ENCODE results near the gene JPH3. TPM values are rescaled to one million over a fixed set of nuclear protein-coding genes. Genes with fewer than 3 reads are reported as not detected.

JPH3 gene
- total RNA-seq, 1 donor from 2014 or later = 0.22 TPM

GRCh38 chr16:87740441-87740840 is 138.1 kb downstream of the JPH3 start:
- intact Hi-C loops (cut with DNase I) = no loop called here
- DNase-seq (ENCODE audit: low spot score) = no peak
- peak; percentile 82 for ATAC-seq

- ATAC-seq = peak; percentile 83
- no peak for DNase-seq (ENCODE audit: low spot score)
- intact Hi-C loops (cut with DNase I) = no loop called here
These were observed 138.7 kb downstream of the JPH3 start for GRCh38 chr16:87740909-87741424.

GRCh38 chr16:87741700-87742415 is 139.6 kb downstream of the JPH3 start:
- no peak for ATAC-seq
- intact Hi-C loops (cut with DNase I) = no loop called here
- DNase-seq (ENCODE audit: low spot score) = no peak

GRCh38 chr16:87742781-87743490 is 140.6 kb downstream of the JPH3 start:
- ATAC-seq (no peak), DNase-seq (ENCODE audit: low spot score) (no peak)
- intact Hi-C loops (cut with DNase I) = no loop called here

- DNase-seq (ENCODE audit: low spot score) = no peak
- intact Hi-C loops (cut with DNase I) = no loop called here
- ATAC-seq = no peak
These were observed 142.6 kb downstream of the JPH3 start for GRCh38 chr16:87744750-87745514.

- intact Hi-C loops (cut with DNase I) = no loop called here
- ATAC-seq (no peak), DNase-seq (ENCODE audit: low spot score) (no peak)
These were observed 143.9 kb downstream of the JPH3 start for GRCh38 chr16:87746178-87746577.

Other genes starting within 250 kb of the JPH3 start
- 50.3 TPM for gene FBXO31, start 218.7 kb upstream of the JPH3 start, total RNA-seq
- 55.9 TPM for gene MAP1LC3B, start 210.2 kb upstream of the JPH3 start, total RNA-seq
- 28.4 TPM for gene ZCCHC14, start 109.5 kb upstream of the JPH3 start, total RNA-seq
- 41.5 TPM for gene KLHDC4, start 163.5 kb downstream of the JPH3 start, total RNA-seq

Data from sciatic nerve (tissue), 2 donors.